Activated CD4-positive, alpha-beta T cell treated with anti-CD3 and anti-CD28 coated beads, Interleukin-2, Interleukin-6, amounts not matched to agents 100 ng/mL and 50 ng/mL, durations not matched to agents 16 hours and 8 hours (primary cell): ENCODE measurements around the gene LIFR.

ENCODE experiments used
- DNase-seq: peaks from one replicate; pipeline ENCODE4 v3.0.0-alpha.2; 2020

Gene LIFR

GRCh38 chr5:38515646-38516045 is 40.8 kb downstream of the LIFR start:
- no peak for DNase-seq

GRCh38 chr5:38515092-38515491 is 41.4 kb downstream of the LIFR start:
- DNase-seq: no peak

- no peak for DNase-seq
Measured at GRCh38 chr5:38509185-38509584, 47.3 kb downstream of the LIFR start.

- DNase-seq: no peak
Measured at GRCh38 chr5:38506302-38506701, 50.1 kb downstream of the LIFR start.

- DNase-seq: no peak
Measured at GRCh38 chr5:38500573-38501260, 55.7 kb downstream of the LIFR start.

GRCh38 chr5:38497946-38498345 is 58.5 kb downstream of the LIFR start:
- DNase-seq: no peak

- DNase-seq: no peak
Measured at GRCh38 chr5:38494763-38495162, 61.7 kb downstream of the LIFR start.

GRCh38 chr5:38494175-38494574 is 62.3 kb downstream of the LIFR start:
- no peak for DNase-seq

GRCh38 chr5:38483805-38484398 is 72.5 kb downstream of the LIFR start:
- no peak for DNase-seq

GRCh38 chr5:38479315-38479904 is 77.0 kb downstream of the LIFR start:
- DNase-seq: no peak

GRCh38 chr5:38478878-38479277 is 77.6 kb downstream of the LIFR start:
- no peak for DNase-seq

GRCh38 chr5:38478166-38478565 is 78.3 kb downstream of the LIFR start:
- no peak for DNase-seq

GRCh38 chr5:38473008-38473407 is 83.4 kb downstream of the LIFR start:
- no peak for DNase-seq

GRCh38 chr5:38472541-38472940 is 83.9 kb downstream of the LIFR start:
- DNase-seq: no peak

- DNase-seq: no peak
Measured at GRCh38 chr5:38471709-38472108, 84.7 kb downstream of the LIFR start.

GRCh38 chr5:38469707-38470267 is 86.7 kb downstream of the LIFR start:
- DNase-seq: no peak

GRCh38 chr5:38468978-38469706 is 87.3 kb downstream of the LIFR start:
- DNase-seq: no peak

- no peak for DNase-seq
Measured at GRCh38 chr5:38468202-38468673, 88.2 kb downstream of the LIFR start.

GRCh38 chr5:38467353-38468040 is 88.9 kb downstream of the LIFR start:
- no peak for DNase-seq

GRCh38 chr5:38466424-38467189 is 89.8 kb downstream of the LIFR start:
- DNase-seq: no peak

GRCh38 chr5:38465702-38466423 is 90.6 kb downstream of the LIFR start:
- DNase-seq: no peak
